GM12891 (cell line): ENCODE results near the gene SMYD1.

Experiments used
- DNase-seq: peaks from one replicate; pipeline ENCODE4 v3.0.0; 2011; ENCODE audit warnings: low spot score; ENCODE audit not compliant: insufficient read length
- FAIRE-seq: peaks from 2 replicates; lab custom pipeline; 2011; peaks lifted over from hg19 to GRCh38; lab: Jason Lieb, UNC
- PAX5 ChIP-seq: IDR thresholded peaks from 2 replicates; pipeline ENCODE4 v1.6.1; 2011; ENCODE audit warnings: low read length, moderate library complexity, mild to moderate bottlenecking; ENCODE audit not compliant: insufficient read depth, severe bottlenecking
- POLR2A ChIP-seq: IDR thresholded peaks from 2 replicates; pipeline ENCODE4 v1.6.1; 2011; ENCODE audit warnings: low read depth, low read length, control low read depth
- POLR2AphosphoS5 ChIP-seq: IDR thresholded peaks from 2 replicates; pipeline ENCODE4 v1.6.1; 2011; ENCODE audit warnings: low read depth, low read length, control low read depth
- POU2F2 ChIP-seq: IDR thresholded peaks from 2 replicates; pipeline ENCODE4 v1.6.1; 2011; ENCODE audit warnings: low read depth, mild to moderate bottlenecking, control low read depth, low read length, moderate library complexity
- SPI1 ChIP-seq: IDR thresholded peaks from 2 replicates; pipeline ENCODE4 v1.6.1; 2011; ENCODE audit warnings: low read depth, low read length, control low read depth
- TAF1 ChIP-seq: IDR thresholded peaks from 2 replicates; pipeline ENCODE4 v1.6.1; 2011; ENCODE audit warnings: low read depth, low read length, control low read depth

The SMYD1 gene

DNA sequence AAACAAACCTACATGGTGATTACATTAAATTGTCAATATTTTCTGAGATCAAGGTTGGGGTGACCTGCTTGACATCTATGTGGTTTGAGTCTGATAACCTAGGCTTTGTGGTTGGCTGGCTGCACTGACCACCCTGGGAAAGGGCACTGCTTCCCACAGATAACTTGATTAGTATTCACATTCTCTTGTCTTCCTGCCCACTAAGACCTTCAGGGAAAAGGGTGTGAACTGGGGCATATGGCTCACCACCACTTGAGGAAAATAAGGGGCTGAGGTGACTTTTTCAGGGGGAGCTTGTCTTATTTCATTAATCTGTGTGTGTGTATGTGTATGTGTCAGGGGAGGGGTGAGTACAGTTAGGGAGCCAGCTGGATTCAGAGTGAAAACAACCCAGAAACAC lies 1.5 kb downstream of the SMYD1 start:
- TF ChIP-seq POU2F2, result no peak
- no peak for TF ChIP-seq POLR2A
- no peak for TF ChIP-seq PAX5
- no peak for TF ChIP-seq POLR2AphosphoS5
- no peak for TF ChIP-seq SPI1
- TF ChIP-seq TAF1, result no peak
- no peak for FAIRE-seq

DNA sequence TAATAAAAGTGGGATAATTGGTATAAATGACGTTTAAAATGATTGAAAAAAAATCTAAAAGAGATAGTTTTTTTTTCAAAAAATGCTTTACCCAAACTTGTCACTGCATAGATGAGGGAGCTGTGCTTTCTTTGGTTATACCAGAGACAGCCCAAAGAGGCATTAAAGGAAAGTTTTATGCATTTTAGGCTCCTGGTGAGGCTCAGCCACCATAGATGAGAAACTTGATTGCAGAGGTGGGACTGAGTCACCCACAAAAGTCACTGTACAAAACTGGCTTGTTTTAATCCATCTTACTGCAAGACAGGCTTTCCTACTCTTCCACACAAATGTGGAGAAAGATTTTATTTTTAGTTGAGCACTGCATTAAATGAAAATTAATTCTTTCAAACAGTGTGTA lies 2.4 kb downstream of the SMYD1 start:
- FAIRE-seq, result no peak
- no peak for TF ChIP-seq POLR2AphosphoS5
- TF ChIP-seq POLR2A, result no peak
- no peak for TF ChIP-seq SPI1
- TF ChIP-seq POU2F2, result no peak
- TF ChIP-seq PAX5, result no peak
- no peak for TF ChIP-seq TAF1

More for the DNA sequence above, 1.5 kb downstream of the SMYD1 start:
- DNase-seq, result no peak

DNA sequence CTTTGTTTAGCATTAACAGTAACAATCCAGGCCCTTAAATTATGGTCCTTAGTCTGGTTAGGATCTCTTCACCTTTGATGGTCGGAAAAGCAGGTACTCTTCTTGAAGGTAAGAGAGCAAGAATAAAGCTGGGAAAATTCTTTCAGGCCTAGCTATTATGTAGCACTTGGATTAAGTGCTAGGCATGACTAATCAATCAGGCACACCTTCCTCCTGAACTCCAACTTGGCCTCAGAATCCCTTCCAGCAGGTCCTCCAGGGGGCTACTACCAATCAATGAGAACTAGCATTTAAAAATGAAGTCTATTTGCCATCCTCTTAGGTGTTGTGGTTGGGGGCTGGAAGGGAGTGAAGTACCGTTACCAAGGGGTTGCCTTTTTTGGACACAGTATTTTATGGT lies 3.7 kb downstream of the SMYD1 start:
- FAIRE-seq, result no peak
- TF ChIP-seq SPI1 (no peak), PAX5 (no peak), POLR2A (no peak), TAF1 (no peak), POLR2AphosphoS5 (no peak), POU2F2 (no peak)
- no peak for DNase-seq

More for the DNA sequence above, 2.4 kb downstream of the SMYD1 start:
- no peak for DNase-seq

DNA sequence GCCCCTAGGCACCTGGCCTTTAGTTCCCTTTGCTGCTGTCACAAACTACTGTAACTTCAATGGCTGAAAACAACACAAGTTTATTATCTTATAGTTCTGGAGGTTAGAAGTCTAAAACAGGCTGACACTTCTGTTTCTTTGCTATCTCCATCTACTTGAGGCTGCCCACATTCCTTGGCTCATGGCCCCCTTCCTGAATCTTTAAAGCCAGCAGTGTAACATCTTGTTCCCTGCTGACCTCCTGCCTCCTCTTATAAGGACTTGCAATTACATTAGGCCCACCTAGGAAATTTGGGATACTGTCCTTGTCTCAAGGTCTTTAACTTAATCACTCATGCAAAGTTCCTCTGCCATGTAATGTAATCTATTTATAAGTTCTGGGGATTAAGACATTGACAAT lies 6.5 kb downstream of the SMYD1 start:
- no peak for FAIRE-seq
- no peak for TF ChIP-seq SPI1
- no peak for TF ChIP-seq POLR2AphosphoS5
- TF ChIP-seq POU2F2, result no peak
- no peak for TF ChIP-seq PAX5
- no peak for TF ChIP-seq POLR2A
- TF ChIP-seq TAF1, result no peak
- no peak for DNase-seq

DNA sequence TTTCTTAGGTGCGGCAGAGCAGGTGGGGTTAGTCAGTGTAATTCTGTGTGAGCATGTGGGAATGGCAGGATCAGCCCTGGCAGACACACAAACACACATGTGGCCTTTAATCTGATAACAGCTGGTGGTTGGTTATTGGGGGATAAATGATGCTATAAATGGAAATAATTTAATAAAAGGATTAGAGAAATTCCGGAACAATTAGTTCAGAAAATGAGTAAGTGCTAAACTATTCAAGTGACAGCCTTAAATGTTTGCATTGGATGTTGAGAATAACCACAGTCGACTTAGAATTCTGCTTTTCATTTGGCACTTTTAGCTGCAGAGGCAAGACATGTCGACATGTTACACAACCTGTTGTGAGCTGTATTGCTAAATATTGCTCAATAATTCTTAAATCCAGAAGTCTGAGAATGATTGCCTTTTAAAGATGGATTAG lies 7.2 kb downstream of the SMYD1 start:
- FAIRE-seq, result no peak
- DNase-seq, result no peak
- TF ChIP-seq SPI1, result no peak

DNA sequence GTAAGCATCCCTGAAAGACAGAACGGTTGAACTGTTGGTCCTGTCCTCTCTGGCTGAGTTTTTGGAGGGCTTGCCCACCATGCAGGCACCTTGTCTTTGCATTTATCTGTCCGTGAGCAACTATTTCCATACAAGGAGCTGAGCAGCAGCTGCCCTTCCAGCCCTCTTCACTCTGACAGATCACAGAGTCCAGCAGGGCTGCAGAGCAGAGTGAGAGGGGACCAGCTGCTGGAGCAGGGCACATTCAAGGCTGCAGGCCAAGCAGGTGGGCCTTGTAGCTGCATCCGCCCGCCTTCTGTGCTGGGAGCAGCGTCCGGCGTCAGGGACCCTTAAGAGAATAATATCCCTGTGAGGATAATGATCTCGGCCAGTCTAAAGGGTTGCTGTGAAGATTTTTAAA lies 9.5 kb downstream of the SMYD1 start:
- TF ChIP-seq POU2F2 (no peak), POLR2AphosphoS5 (no peak), TAF1 (no peak), SPI1 (no peak), POLR2A (no peak), PAX5 (no peak)
- DNase-seq, result no peak
- no peak for FAIRE-seq

DNA sequence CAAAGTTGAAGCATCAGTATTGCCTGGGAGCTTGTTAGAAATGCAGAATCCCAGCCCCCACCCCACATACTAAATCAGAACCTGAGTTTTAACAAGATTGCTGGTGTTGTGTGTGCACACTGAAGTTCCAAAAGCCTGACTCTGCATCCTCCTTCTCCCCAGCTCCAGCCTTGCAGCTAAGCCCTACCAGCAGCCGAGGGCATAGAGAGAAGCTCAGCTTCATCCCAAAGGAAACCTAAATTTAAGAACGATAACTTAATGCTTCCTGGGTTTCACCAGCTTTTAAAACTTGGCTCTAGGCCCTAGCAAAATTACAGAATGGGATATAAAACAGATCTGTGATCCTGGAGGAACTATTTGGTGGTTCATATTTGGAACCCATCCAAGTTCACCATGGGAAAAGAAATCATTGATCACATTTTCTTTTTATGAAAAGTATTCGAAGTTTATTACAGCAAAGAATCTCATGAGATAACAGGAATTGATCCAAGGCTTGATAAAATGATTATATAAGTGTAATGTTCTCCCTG lies 11.1 kb downstream of the SMYD1 start:
- TF ChIP-seq POLR2A (no peak), SPI1 (no peak), PAX5 (no peak), TAF1 (no peak), POU2F2 (no peak), POLR2AphosphoS5 (no peak)
- FAIRE-seq, result no peak
- no peak for DNase-seq

DNA sequence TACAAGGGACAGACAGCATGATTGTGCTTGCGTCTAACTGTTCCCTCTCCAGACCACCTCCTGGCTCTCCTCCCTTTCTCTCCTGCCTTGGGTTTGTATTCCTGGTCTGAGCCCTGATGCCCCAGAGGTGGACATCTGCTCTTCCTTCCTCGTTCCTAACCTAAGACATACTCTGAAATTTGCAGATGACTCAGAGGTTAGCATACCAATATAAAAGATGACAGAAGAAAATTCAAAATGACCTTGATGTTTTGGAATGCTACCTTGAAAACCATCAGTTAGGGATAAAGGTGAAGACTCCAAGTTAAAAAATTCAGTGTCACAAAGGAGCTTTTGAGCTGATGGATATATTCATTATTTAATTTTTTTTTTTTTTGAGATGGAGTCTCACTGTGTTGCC lies 12.9 kb downstream of the SMYD1 start:
- FAIRE-seq (no peak), DNase-seq (no peak)
- TF ChIP-seq POLR2AphosphoS5 (no peak), TAF1 (no peak), SPI1 (no peak), PAX5 (no peak), POLR2A (no peak), POU2F2 (no peak)

DNA sequence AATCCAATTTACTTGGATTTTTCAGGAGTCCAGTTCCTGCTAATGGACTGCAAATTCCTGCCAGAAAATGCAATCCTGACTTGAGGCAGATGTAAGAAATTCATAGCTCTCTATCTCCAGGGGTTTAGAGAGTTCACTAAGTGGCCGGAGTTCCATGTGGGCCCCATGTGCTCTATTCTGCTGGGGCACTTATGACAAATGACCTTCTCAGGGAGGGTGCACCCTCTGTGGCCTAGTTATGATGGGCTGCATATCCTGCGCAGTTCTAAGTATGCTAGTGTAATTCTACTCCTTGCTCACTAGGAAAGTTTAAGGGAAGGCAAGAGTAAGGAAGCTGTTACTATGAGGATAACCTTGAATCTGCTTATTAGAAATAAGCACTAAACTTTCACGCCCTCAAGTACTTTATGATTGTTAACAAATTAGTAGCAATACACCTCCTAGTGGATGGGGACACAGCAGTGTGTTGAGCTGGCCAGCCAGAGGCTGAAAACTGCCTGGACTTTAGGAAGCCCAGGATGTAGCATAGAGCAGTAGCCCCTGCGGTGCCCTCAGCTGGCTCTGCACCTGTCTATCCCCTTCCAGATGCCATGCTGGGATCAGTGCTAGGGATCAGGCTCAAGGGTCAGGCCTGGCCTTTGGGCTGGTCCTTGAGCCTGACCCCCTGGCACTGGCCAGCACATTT lies 14.4 kb downstream of the SMYD1 start:
- FAIRE-seq, result no peak

DNA sequence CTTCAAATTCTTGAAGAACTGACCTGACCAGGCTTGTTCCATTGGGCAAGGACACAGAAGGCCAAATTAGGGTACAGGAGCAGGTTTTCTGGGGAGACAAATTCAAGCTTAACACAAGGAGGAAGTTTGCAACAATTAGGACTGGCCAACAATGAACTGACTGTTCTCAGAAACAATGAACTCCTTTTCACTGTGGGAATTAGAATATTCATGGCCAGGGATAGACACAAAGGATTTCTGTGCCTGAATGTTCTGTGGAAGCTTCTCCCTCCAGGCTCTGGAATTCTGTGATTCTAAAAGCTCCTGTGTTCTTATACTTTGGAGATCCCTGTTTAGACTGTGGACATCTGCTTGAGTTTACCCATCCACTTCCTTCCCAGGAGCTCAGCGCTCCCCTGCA lies 15.2 kb downstream of the SMYD1 start:
- TF ChIP-seq TAF1, result no peak
- TF ChIP-seq PAX5, result no peak
- no peak for TF ChIP-seq POU2F2
- no peak for TF ChIP-seq POLR2A
- no peak for TF ChIP-seq SPI1
- no peak for TF ChIP-seq POLR2AphosphoS5
- no peak for DNase-seq
- no peak for FAIRE-seq

More for the DNA sequence above, 14.4 kb downstream of the SMYD1 start:
- TF ChIP-seq POU2F2, result no peak
- TF ChIP-seq POLR2A, result no peak
- no peak for TF ChIP-seq SPI1
- TF ChIP-seq POLR2AphosphoS5, result no peak
- no peak for TF ChIP-seq TAF1
- TF ChIP-seq PAX5, result no peak
- no peak for DNase-seq
